K562 (cell line): ENCODE measurements around the gene CENPN. TPM values are rescaled to one million over a fixed set of nuclear protein-coding genes. Genes with fewer than 3 reads are reported as not detected.

ENCODE experiments used
- ARID2 ChIP-seq: fragments of 450-650 bp; IDR thresholded peaks from 2 replicates; pipeline ENCODE4 v1.6.1; 2017; ENCODE audit warnings: antibody characterized with exemption, mild to moderate bottlenecking
- CBFB ChIP-seq: sonication (generic); formaldehyde crosslinking; IDR thresholded peaks from 2 replicates; pipeline ENCODE4 v1.4.0; 2020; ENCODE audit warnings: mild to moderate bottlenecking, missing genetic modification reagents
- CEBPG ChIP-seq, 3 experiments: fragments of 200-800 bp in 1 of 3; sonication (Bioruptor generic) in 1 of 3; sonication (generic) in 1 of 3; formaldehyde crosslinking in 1 of 3; IDR thresholded peaks in 2 of 3; conservative IDR thresholded peaks in 1 of 3; 2 replicates each; pipeline versions ENCODE4 v1.6.1 to v1.8.0; 2016 to 2022; ENCODE audit warnings: missing compliant biosample characterization in 2 of 3, missing genetic modification characterization in 2 of 3, mild to moderate bottlenecking in 1 of 3, missing genetic modification reagents in 1 of 3
- ESRRA ChIP-seq: fragments of 450-650 bp; IDR thresholded peaks from 2 replicates; pipeline ENCODE4 v1.6.1; 2014; ENCODE audit warnings: low read depth, mild to moderate bottlenecking, moderate library complexity, borderline replicate concordance
- ESRRB ChIP-seq: fragments of 250-450 bp; sonication (Bioruptor Pico); IDR thresholded peaks from 2 replicates; pipeline ENCODE4 v1.5.0; 2020; ENCODE audit warnings: mild to moderate bottlenecking, moderate library complexity, borderline replicate concordance
- EZH2 ChIP-seq: IDR thresholded peaks from 2 replicates; pipeline ENCODE4 v1.6.1; 2012; ENCODE audit warnings: low read depth, mild to moderate bottlenecking, inconsistent platforms, low read length, borderline replicate concordance
- FOXA1 ChIP-seq: fragments of 450-650 bp; IDR thresholded peaks from 2 replicates; pipeline ENCODE4 v1.6.1; 2016; ENCODE audit warnings: mild to moderate bottlenecking, borderline replicate concordance
- HCFC1 ChIP-seq: IDR thresholded peaks from 2 replicates; pipeline ENCODE4 v1.6.1; 2012; ENCODE audit warnings: low read depth, low read length, improper control_type of control experiment
- HNRNPH1 ChIP-seq: fragments of 200-400 bp; formaldehyde crosslinking; optimal IDR thresholded peaks from 2 replicates; pipeline ENCODE3; 2017; ENCODE audit warnings: low read depth, mild to moderate bottlenecking, low read length, moderate library complexity
- JUNB ChIP-seq: fragments of 450-650 bp; formaldehyde crosslinking; conservative IDR thresholded peaks from 2 replicates; pipeline ENCODE4 v1.4.0; 2020; ENCODE audit warnings: mild to moderate bottlenecking
- KAT8 ChIP-seq: fragments of 450-650 bp; IDR thresholded peaks from 2 replicates; pipeline ENCODE4 v1.6.1; 2016; ENCODE audit warnings: low read depth, mild to moderate bottlenecking
- KLF1 ChIP-seq: fragments of 450-650 bp; IDR thresholded peaks from 2 replicates; pipeline ENCODE4 v1.6.1; 2016; ENCODE audit warnings: missing genetic modification characterization, missing compliant biosample characterization
- MCM5 ChIP-seq: fragments of 450-650 bp; IDR thresholded peaks from 2 replicates; pipeline ENCODE4 v1.6.1; 2016; ENCODE audit warnings: low read depth
- MEF2D ChIP-seq: conservative IDR thresholded peaks from 2 replicates; pipeline ENCODE4 v1.6.1; 2016; ENCODE audit warnings: low read depth, missing genetic modification characterization, missing compliant biosample characterization
- NFE2 ChIP-seq: IDR thresholded peaks from 2 replicates; pipeline ENCODE4 v1.6.1; 2014; ENCODE audit warnings: antibody characterized with exemption, low read depth
- NFIX ChIP-seq: fragments of 250-450 bp; sonication (Bioruptor Pico); IDR thresholded peaks from 2 replicates; pipeline ENCODE4 v1.4.0; 2020; ENCODE audit warnings: low read depth, mild to moderate bottlenecking, moderate library complexity
- SMAD3 ChIP-seq: fragments of 450-650 bp; formaldehyde crosslinking; conservative IDR thresholded peaks from 2 replicates; pipeline ENCODE4 v1.4.0; 2020; ENCODE audit warnings: mild to moderate bottlenecking
- WHSC1 ChIP-seq: IDR thresholded peaks from one replicate; pipeline ENCODE4 v1.6.1; 2012; ENCODE audit warnings: low read length, control low read depth, inconsistent platforms
- ZBTB7A ChIP-seq: IDR thresholded peaks from 2 replicates; pipeline ENCODE4 v1.6.1; 2011; ENCODE audit warnings: low read depth, mild to moderate bottlenecking, low read length, moderate library complexity, borderline replicate concordance; ENCODE audit not compliant: control insufficient read depth
- ZEB2 ChIP-seq: fragments of 450-650 bp; IDR thresholded peaks from 2 replicates; pipeline ENCODE4 v1.6.1; 2016
- ZFPM2 ChIP-seq: fragments of 250-450 bp; sonication (Bioruptor Pico); IDR thresholded peaks from 2 replicates; pipeline ENCODE4 v1.5.1; 2022; ENCODE audit warnings: mild to moderate bottlenecking
- polyA plus RNA-seq, 8 experiments: library from polyadenylated mRNA; depleted of rRNA in 4 of 8; stranded (reverse) in 5 of 8; unstranded in 3 of 8; fragments of >200 nt; fragmentation: Nextera tagmentation in 2 of 8; fragmentation: Illumina TruSeq in 1 of 8; extraction: Ambion mirVana in 2 of 8; extraction: Trizol in 1 of 8; gene quantifications; 2 replicates each; pipeline versions ENCODE4 v1.2.1 to v1.2.3, GENCODE V29; 2011 to 2014; ENCODE audit warnings: inconsistent platforms in 1 of 8, missing spikeins in 1 of 8
- total RNA-seq, 7 experiments: library from RNA; depleted of rRNA in 6 of 7; stranded (reverse); fragments of >200 nt in 6 of 7; fragmentation: Illumina TruSeq in 2 of 7; extraction: Trizol in 2 of 7; gene quantifications; 2 replicates each; pipeline versions ENCODE4 v1.2.1 to v1.2.3, GENCODE V29; 2011 to 2021; ENCODE audit warnings: low replicate concordance in 1 of 7
- TF ChIP-seq, protein P1 (sequence below): sonication (generic); formaldehyde crosslinking; IDR thresholded peaks from 2 replicates; pipeline ENCODE4 v1.8.0; 2023; ENCODE audit warnings: missing genetic modification reagents, mild to moderate bottlenecking, borderline replicate concordance
- TF ChIP-seq, protein P2 (sequence below): sonication (generic); formaldehyde crosslinking; IDR thresholded peaks from 2 replicates; pipeline ENCODE4 v1.8.0; 2022; ENCODE audit warnings: missing genetic modification reagents, mild to moderate bottlenecking, borderline replicate concordance

Gene CENPN
- total and polyA plus RNA-seq, 9 of the 15 experiments (the other 6 are each of a cell fraction or from before 2014, with no cell fraction given): 92.3 to 384 (median 140) TPM

DNA sequence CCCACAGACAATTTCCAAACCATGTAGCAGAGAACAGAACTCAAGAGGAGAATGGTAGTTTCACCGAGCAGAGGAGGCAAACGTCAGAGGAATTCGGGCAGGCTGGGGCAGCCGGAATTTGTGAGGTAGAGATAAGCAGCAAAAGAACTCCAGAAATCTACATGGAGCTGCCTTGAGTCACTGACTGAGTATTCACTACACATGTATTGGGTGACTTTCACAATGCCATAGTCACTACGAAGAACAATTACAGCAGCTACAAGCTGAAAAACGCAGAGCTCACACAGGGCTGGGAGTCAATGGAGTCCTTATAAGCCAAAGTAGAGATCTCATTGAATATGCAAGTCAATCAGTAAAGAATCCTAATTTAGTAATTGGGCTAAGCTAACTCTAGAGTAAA, 13.7 kb upstream of the CENPN start (continued):
- TF ChIP-seq NFE2: no peak; the same call in 1 of the 2 replicates
- no peak for TF ChIP-seq ARID2
- TF ChIP-seq, protein P1, sequence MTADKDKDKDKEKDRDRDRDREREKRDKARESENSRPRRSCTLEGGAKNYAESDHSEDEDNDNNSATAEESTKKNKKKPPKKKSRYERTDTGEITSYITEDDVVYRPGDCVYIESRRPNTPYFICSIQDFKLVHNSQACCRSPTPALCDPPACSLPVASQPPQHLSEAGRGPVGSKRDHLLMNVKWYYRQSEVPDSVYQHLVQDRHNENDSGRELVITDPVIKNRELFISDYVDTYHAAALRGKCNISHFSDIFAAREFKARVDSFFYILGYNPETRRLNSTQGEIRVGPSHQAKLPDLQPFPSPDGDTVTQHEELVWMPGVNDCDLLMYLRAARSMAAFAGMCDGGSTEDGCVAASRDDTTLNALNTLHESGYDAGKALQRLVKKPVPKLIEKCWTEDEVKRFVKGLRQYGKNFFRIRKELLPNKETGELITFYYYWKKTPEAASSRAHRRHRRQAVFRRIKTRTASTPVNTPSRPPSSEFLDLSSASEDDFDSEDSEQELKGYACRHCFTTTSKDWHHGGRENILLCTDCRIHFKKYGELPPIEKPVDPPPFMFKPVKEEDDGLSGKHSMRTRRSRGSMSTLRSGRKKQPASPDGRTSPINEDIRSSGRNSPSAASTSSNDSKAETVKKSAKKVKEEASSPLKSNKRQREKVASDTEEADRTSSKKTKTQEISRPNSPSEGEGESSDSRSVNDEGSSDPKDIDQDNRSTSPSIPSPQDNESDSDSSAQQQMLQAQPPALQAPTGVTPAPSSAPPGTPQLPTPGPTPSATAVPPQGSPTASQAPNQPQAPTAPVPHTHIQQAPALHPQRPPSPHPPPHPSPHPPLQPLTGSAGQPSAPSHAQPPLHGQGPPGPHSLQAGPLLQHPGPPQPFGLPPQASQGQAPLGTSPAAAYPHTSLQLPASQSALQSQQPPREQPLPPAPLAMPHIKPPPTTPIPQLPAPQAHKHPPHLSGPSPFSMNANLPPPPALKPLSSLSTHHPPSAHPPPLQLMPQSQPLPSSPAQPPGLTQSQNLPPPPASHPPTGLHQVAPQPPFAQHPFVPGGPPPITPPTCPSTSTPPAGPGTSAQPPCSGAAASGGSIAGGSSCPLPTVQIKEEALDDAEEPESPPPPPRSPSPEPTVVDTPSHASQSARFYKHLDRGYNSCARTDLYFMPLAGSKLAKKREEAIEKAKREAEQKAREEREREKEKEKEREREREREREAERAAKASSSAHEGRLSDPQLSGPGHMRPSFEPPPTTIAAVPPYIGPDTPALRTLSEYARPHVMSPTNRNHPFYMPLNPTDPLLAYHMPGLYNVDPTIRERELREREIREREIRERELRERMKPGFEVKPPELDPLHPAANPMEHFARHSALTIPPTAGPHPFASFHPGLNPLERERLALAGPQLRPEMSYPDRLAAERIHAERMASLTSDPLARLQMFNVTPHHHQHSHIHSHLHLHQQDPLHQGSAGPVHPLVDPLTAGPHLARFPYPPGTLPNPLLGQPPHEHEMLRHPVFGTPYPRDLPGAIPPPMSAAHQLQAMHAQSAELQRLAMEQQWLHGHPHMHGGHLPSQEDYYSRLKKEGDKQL (CRISPR knock-in tag): no peak
- TF ChIP-seq ZFPM2 (CRISPR knock-in tag): no peak
- TF ChIP-seq MEF2D (tag): no peak
- no peak for TF ChIP-seq ZBTB7A
- TF ChIP-seq FOXA1: no peak
- no peak for TF ChIP-seq ZEB2
- no peak for TF ChIP-seq SMAD3 (CRISPR knock-in tag)
- 0 out of 2 replicates have a peak, but pooled peaks have one; percentile 5 for TF ChIP-seq HCFC1
- no peak for TF ChIP-seq CEBPG (CRISPR knock-in tag; IDR thresholded peaks at IDR 0.05)
- 0 out of 4 replicates have a peak, but pooled peaks of 1 of the 2 experiments have one; percentile 21 for TF ChIP-seq CEBPG (tag; conservative IDR thresholded peaks at IDR 0.05 in 1 of 2, IDR thresholded peaks at IDR 0.05 in 1 of 2)
- TF ChIP-seq, protein P2, sequence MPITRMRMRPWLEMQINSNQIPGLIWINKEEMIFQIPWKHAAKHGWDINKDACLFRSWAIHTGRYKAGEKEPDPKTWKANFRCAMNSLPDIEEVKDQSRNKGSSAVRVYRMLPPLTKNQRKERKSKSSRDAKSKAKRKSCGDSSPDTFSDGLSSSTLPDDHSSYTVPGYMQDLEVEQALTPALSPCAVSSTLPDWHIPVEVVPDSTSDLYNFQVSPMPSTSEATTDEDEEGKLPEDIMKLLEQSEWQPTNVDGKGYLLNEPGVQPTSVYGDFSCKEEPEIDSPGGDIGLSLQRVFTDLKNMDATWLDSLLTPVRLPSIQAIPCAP: no peak
- TF ChIP-seq HNRNPH1: no peak
- TF ChIP-seq ESRRB (CRISPR knock-in tag): no peak
- TF ChIP-seq KLF1 (tag): no peak
- no peak for TF ChIP-seq CBFB (CRISPR knock-in tag)
- no peak for TF ChIP-seq EZH2
- no peak for TF ChIP-seq WHSC1
- no peak for TF ChIP-seq KAT8
- no peak for TF ChIP-seq NFIX (CRISPR knock-in tag)
- no peak for TF ChIP-seq MCM5
- TF ChIP-seq JUNB (CRISPR knock-in tag): no peak
- no peak for TF ChIP-seq ESRRA
